Uterus (tissue), 4 donors: ENCODE data around the gene DCBLD1. TPM values are rescaled to one million over a fixed set of nuclear protein-coding genes. Genes with fewer than 3 reads are reported as not detected.

Experiments
- DNase-seq, 2 donors: peaks; one replicate each; pipeline ENCODE4 v3.0.0-alpha.2; 2019 to 2020
- H3K27ac ChIP-seq, 2 donors: fragments of 200-600 bp; sonication (generic); 1 replicate in 1 of 2; 2 replicates in 1 of 2; pipeline ENCODE4 v1.5.1; 2016 to 2018
- H3K27me3 ChIP-seq, 2 donors: fragments of 200-600 bp; sonication (generic); one replicate each; pipeline ENCODE4 v1.5.1; 2018 to 2019; ENCODE audit warnings: control low read depth in 1 of 2
- H3K36me3 ChIP-seq, 2 donors: fragments of 200-600 bp; sonication (generic); one replicate each; pipeline ENCODE4 v1.5.1; 2019; ENCODE audit warnings: control low read depth in 1 of 2
- H3K4me1 ChIP-seq, 2 donors: fragments of 200-600 bp; sonication (generic); one replicate each; pipeline ENCODE4 v1.5.1; 2018 to 2019; ENCODE audit warnings: control low read depth in 1 of 2
- H3K4me3 ChIP-seq, 2 donors: fragments of 200-600 bp; sonication (generic); 1 replicate in 1 of 2; 2 replicates in 1 of 2; pipeline ENCODE4 v1.5.1; 2018 to 2019; ENCODE audit warnings: mild to moderate bottlenecking in 1 of 2
- H3K9me3 ChIP-seq, 2 donors: fragments of 200-600 bp; sonication (generic); one replicate each; pipeline ENCODE4 v1.5.1; 2019; ENCODE audit warnings: control low read depth in 1 of 2
- POLR2A ChIP-seq, 2 donors: fragments of 450-650 bp; IDR thresholded peaks; one replicate each; pipeline ENCODE4 v1.6.1; 2016; ENCODE audit warnings: antibody characterized with exemption in 2 of 2, mild to moderate bottlenecking in 1 of 2, moderate library complexity in 1 of 2
- intact Hi-C: fragments of 100-400 bp; cut with DNase I; formaldehyde crosslinking; loops from one replicate; pipeline ENCODE4 v1.15.1; 2023; ENCODE audit warnings: low total_unique reads
- total RNA-seq, 4 donors: library from RNA; depleted of rRNA in 3 of 4; stranded (reverse); fragments of >200 nt in 3 of 4; gene quantifications; one replicate each; pipeline versions ENCODE4 v1.1.0 to v1.2.4, GENCODE V29; 2014 to 2023
- TF ChIP-seq, protein P1 (sequence below), 4 experiments: fragments of 200-600 bp in 2 of 4; fragments of 450-650 bp in 2 of 4; sonication (generic) in 2 of 4; IDR thresholded peaks; one replicate each; pipeline ENCODE4 v1.5.1; 2016 to 2019; ENCODE audit warnings: antibody characterized with exemption in 4 of 4, mild to moderate bottlenecking in 2 of 4, moderate library complexity in 1 of 4
- donor health status: DM: yes; HTN: yes; CAD: no.

The DCBLD1 gene
- total RNA-seq, 4 donors from 2014 or later: 2.4 to 15.5 (median 4.5) TPM

- TF ChIP-seq, protein P1, sequence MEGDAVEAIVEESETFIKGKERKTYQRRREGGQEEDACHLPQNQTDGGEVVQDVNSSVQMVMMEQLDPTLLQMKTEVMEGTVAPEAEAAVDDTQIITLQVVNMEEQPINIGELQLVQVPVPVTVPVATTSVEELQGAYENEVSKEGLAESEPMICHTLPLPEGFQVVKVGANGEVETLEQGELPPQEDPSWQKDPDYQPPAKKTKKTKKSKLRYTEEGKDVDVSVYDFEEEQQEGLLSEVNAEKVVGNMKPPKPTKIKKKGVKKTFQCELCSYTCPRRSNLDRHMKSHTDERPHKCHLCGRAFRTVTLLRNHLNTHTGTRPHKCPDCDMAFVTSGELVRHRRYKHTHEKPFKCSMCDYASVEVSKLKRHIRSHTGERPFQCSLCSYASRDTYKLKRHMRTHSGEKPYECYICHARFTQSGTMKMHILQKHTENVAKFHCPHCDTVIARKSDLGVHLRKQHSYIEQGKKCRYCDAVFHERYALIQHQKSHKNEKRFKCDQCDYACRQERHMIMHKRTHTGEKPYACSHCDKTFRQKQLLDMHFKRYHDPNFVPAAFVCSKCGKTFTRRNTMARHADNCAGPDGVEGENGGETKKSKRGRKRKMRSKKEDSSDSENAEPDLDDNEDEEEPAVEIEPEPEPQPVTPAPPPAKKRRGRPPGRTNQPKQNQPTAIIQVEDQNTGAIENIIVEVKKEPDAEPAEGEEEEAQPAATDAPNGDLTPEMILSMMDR (IDR thresholded peaks at IDR 0.05): no peak
- no peak for TF ChIP-seq POLR2A (IDR thresholded peaks at IDR 0.05)
- H3K9me3 ChIP-seq: no peaks in the 10 kb centered on the region
- DNase-seq: no peak
- H3K27ac ChIP-seq: no peak overlapping the region
- H3K4me1 ChIP-seq: no peaks in the 10 kb centered on the region
- H3K36me3 ChIP-seq: no peaks in the 10 kb centered on the region
- intact Hi-C loops: no loop called here
- no peaks in the 10 kb centered on the region for H3K27me3 ChIP-seq
- H3K4me3 ChIP-seq: no peak overlapping the region
These were observed 48.9 kb downstream of the DCBLD1 start for GRCh38 chr6:117531346-117531745.

DNA sequence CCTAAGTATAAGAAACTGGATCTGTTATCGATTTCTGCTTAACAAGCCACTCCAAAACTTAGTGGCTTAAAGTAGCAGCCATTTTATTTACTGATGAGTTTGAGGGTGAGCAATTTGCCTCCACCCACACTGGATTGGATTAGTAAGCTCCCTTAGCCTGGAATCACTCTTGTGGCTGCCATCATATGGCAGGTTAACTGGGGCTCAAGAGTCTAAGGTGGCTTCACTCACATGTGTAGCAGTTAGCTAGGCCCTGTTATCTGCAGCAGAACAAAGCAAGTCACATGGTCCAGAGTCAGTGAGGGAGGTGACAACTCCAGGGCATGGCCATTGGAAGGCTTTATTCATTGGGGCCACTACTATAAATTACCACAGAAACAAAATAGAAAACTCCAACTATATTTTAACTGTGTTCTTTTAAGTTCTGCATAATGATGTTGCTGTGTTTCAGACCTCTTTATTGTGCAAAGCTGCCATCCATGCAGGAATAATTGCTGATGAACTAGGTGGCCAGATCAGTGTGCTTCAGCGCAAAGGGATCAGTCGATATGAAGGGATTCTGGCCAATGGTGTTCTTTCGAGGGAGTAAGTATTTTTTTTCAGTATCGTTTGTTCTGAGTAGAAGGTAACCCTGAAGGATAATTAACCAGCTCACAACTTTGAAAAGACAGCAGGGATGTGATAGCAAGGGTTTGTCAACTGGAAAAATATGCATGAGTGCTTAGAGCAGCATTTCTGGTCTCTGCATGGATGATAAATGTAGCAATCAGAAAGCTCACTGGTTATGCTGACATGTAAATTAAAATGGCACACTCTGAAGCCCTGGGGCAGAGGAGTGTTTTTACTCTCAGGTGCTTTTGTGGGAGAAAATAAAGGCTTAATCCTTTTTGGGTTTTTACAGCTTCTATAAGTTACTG lies 49.6 kb downstream of the DCBLD1 start:
- Histone ChIP-seq H3K4me3 (no peak overlapping the region), H3K27ac (no peak overlapping the region), H3K36me3 (no peaks in the 10 kb centered on the region), H3K27me3 (no peaks in the 10 kb centered on the region), H3K4me1 (no peaks in the 10 kb centered on the region), H3K9me3 (no peaks in the 10 kb centered on the region)
- TF ChIP-seq, protein P1 (IDR thresholded peaks at IDR 0.05): no peak
- no peak for TF ChIP-seq POLR2A (IDR thresholded peaks at IDR 0.05)
- intact Hi-C loops: no loop called here
- DNase-seq: no peak

DNA sequence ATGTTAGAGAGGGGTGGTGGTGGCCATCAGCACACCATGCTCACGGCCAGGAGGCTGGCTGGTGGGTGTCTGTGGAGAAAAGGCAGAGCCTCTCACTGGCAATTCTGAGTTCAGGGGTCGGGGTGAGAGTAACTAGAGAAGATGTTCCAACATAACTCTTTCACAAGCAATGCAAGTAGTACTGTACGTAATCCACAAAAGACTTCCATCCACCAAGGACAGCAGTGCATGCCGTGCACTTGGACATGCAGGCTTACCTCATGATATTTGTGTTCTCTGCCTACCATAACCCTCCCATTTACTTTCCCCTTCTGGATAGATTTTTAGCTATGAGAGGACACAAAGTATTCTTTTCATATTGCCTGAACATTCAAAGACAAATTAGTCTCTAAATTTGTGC lies 51.3 kb downstream of the DCBLD1 start:
- no peak for TF ChIP-seq POLR2A (IDR thresholded peaks at IDR 0.05)
- TF ChIP-seq, protein P1 (IDR thresholded peaks at IDR 0.05): no peak
- intact Hi-C loops: no loop called here
- no peak overlapping the region for H3K27ac ChIP-seq

DNA sequence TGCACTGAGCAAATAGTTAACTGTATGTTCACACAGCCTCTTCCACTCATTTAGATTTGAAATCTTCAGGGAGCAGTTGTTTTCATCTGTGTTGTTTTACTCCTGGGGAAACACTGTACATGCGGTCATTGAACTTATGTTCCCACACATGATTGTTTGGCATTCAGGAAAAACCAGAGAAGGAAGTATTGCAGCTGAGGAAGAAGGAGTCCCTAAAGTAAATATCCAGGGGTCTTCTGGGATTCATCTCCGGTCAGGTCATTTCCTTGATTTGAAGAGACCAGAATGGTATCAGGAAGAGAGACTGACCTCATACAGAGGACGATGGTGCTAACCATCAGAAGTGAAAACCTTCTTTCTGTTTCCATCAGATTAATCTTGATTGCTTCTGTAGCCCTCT lies 52.5 kb downstream of the DCBLD1 start:
- Histone ChIP-seq H3K9me3 (no peaks in the 10 kb centered on the region), H3K27ac (no peak overlapping the region), H3K4me1 (no peaks in the 10 kb centered on the region), H3K36me3 (no peaks in the 10 kb centered on the region), H3K4me3 (no peak overlapping the region), H3K27me3 (no peaks in the 10 kb centered on the region)
- TF ChIP-seq, protein P1 (IDR thresholded peaks at IDR 0.05): no peak
- no peak for TF ChIP-seq POLR2A (IDR thresholded peaks at IDR 0.05)
- DNase-seq: no peak
- intact Hi-C loops: no loop called here

More for the DNA sequence above, 51.3 kb downstream of the DCBLD1 start:
- no peak for DNase-seq
- H3K4me1 ChIP-seq: no peaks in the 10 kb centered on the region
- no peaks in the 10 kb centered on the region for H3K27me3 ChIP-seq
- no peaks in the 10 kb centered on the region for H3K9me3 ChIP-seq
- H3K4me3 ChIP-seq: no peak overlapping the region
- H3K36me3 ChIP-seq: no peaks in the 10 kb centered on the region

DNA sequence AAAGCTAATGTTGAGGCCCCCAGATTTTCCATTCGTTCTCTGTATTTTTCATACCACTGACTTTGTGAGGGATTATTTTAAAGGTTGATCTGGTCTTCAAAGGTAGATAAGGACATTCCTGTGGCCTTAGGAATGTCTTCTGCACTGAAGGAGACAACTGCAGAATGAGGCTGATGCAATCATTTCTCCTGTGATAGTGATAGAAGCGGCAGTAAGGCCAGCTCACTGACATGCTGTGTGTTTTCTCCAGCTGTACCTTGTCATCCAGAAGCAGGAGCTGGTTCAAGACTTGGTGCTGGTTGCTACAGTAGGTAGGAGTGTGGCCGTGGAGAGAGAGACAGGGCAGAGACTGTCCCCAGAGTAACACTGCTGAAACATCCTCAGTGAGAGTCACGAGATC lies 53.8 kb downstream of the DCBLD1 start:
- TF ChIP-seq, protein P1 (IDR thresholded peaks at IDR 0.05): no peak
- TF ChIP-seq POLR2A (IDR thresholded peaks at IDR 0.05): no peak
- Histone ChIP-seq H3K4me1 (no peaks in the 10 kb centered on the region), H3K27ac (no peak overlapping the region), H3K9me3 (no peaks in the 10 kb centered on the region), H3K36me3 (no peaks in the 10 kb centered on the region), H3K4me3 (no peak overlapping the region), H3K27me3 (no peaks in the 10 kb centered on the region)
- intact Hi-C loops: no loop called here
- DNase-seq: no peak
